Measurements from ENCODE around the gene LGALS4. TPM values are rescaled to one million over a fixed set of nuclear protein-coding genes. Genes with fewer than 3 reads are reported as not detected.
"Not testable (repeated sequence)": the region's sequence is repeated elsewhere in the genome, so short reads cannot be mapped to it uniquely, and the experiment has no call there.

LGALS4 gene
- total and polyA plus RNA-seq, 2 experiments from 2014 or later = 0.19 TPM; not detected in 1

- DNase-seq = no peak
- Histone ChIP-seq H3K79me2 (ENCODE audit: insufficient read depth) (no peaks in the 10 kb centered on the region), H3K9me3 (ENCODE audit: low read depth) (no peaks in the 10 kb centered on the region), H3F3A (ENCODE audit: insufficient read depth) (no peaks in the 10 kb centered on the region), H3K4me2 (ENCODE audit: unreplicated experiment) (no peak overlapping the region), H3K27ac (no peak overlapping the region), H3K36me3 (ENCODE audit: low read depth) (no peaks in the 10 kb centered on the region; the same call in 1 of the 2 replicates), H3K4me3 (no peak overlapping the region), H3K4me1 (ENCODE audit: insufficient read depth) (no peaks in the 10 kb centered on the region), H3K9ac (no peak overlapping the region), H4K20me1 (ENCODE audit: insufficient read depth) (no peaks in the 10 kb centered on the region), H3K9me2 (ENCODE audit: insufficient read depth) (no peaks in the 10 kb centered on the region), H3K27me3 (replicated peaks; ENCODE audit: insufficient read depth) (no peaks in the 10 kb centered on the region), H2AFZ (no peak overlapping the region)
- TF ChIP-seq EZH2phosphoT487 (IDR thresholded peaks at IDR 0.05; ENCODE audit: insufficient read depth, low read depth) (no peak), EZH2 (IDR thresholded peaks at IDR 0.05; ENCODE audit: insufficient read depth, poor library complexity, severe bottlenecking) (no peak)
- 85 to 93% methylated on average over 6 of the region's 6 CpGs for WGBS, 2 experiments (ENCODE audit: low coverage in 1 of 2, low lambda C conversion rate in 2 of 2, missing lambda C conversion rate in 2 of 2)
- in situ Hi-C loops (cut with MboI) = no loop called here
These were observed 578 bp upstream of the LGALS4 start for GRCh38 chr19:38813323-38813722.

GRCh38 chr19:38812009-38812840 lies 520 bp downstream of the LGALS4 start:
- Histone ChIP-seq H3K4me1 (ENCODE audit: insufficient read depth) (no peaks in the 10 kb centered on the region), H3K9me2 (ENCODE audit: insufficient read depth) (no peaks in the 10 kb centered on the region), H3K36me3 (ENCODE audit: low read depth) (no peaks in the 10 kb centered on the region; the same call in 1 of the 2 replicates), H3K79me2 (ENCODE audit: insufficient read depth) (no peaks in the 10 kb centered on the region), H4K20me1 (ENCODE audit: insufficient read depth) (no peaks in the 10 kb centered on the region), H3K9ac (no peak overlapping the region), H3K4me3 (no peak overlapping the region), H3K27ac (no peak overlapping the region), H3K9me3 (ENCODE audit: low read depth) (no peaks in the 10 kb centered on the region), H2AFZ (no peak overlapping the region), H3K27me3 (replicated peaks; ENCODE audit: insufficient read depth) (no peaks in the 10 kb centered on the region), H3F3A (ENCODE audit: insufficient read depth) (no peaks in the 10 kb centered on the region), H3K4me2 (ENCODE audit: unreplicated experiment) (no peak overlapping the region)
- no peak for DNase-seq
- TF ChIP-seq EZH2phosphoT487 (IDR thresholded peaks at IDR 0.05; ENCODE audit: insufficient read depth, low read depth) = no peak
- no peak for TF ChIP-seq EZH2 (IDR thresholded peaks at IDR 0.05; ENCODE audit: insufficient read depth, poor library complexity, severe bottlenecking)
- WGBS, 2 experiments (ENCODE audit: low coverage in 1 of 2, low lambda C conversion rate in 2 of 2, missing lambda C conversion rate in 2 of 2) = 80 to 81% methylated on average over 18 of the region's 18 CpGs
- in situ Hi-C loops (cut with MboI) = no loop called here

GRCh38 chr19:38809592-38810252 lies 3.0 kb downstream of the LGALS4 start:
- Histone ChIP-seq H3K27me3 (replicated peaks; ENCODE audit: insufficient read depth) (no peaks in the 10 kb centered on the region), H3K9me3 (ENCODE audit: low read depth) (no peaks in the 10 kb centered on the region), H3K4me1 (ENCODE audit: insufficient read depth) (no peaks in the 10 kb centered on the region), H3K4me3 (no peak overlapping the region), H2AFZ (no peak overlapping the region), H3K9me2 (ENCODE audit: insufficient read depth) (no peaks in the 10 kb centered on the region), H3K79me2 (ENCODE audit: insufficient read depth) (no peaks in the 10 kb centered on the region), H3K9ac (no peak overlapping the region), H3K27ac (no peak overlapping the region), H3K4me2 (ENCODE audit: unreplicated experiment) (no peak overlapping the region), H4K20me1 (ENCODE audit: insufficient read depth) (no peaks in the 10 kb centered on the region), H3F3A (ENCODE audit: insufficient read depth) (no peaks in the 10 kb centered on the region), H3K36me3 (ENCODE audit: low read depth) (no peaks in the 10 kb centered on the region)
- DNase-seq = no peak
- WGBS, 2 experiments (ENCODE audit: low coverage in 1 of 2, low lambda C conversion rate in 2 of 2, missing lambda C conversion rate in 2 of 2) = 87 to 89% methylated on average over 7 to 8 of the region's 8 CpGs
- in situ Hi-C loops (cut with MboI) = no loop called here
- no peak for TF ChIP-seq EZH2phosphoT487 (IDR thresholded peaks at IDR 0.05; ENCODE audit: insufficient read depth, low read depth)
- TF ChIP-seq EZH2 (IDR thresholded peaks at IDR 0.05; ENCODE audit: insufficient read depth, poor library complexity, severe bottlenecking) = no peak

GRCh38 chr19:38808741-38809140 lies 4.0 kb downstream of the LGALS4 start:
- no peaks in the 10 kb centered on the region for H3K4me1 ChIP-seq (ENCODE audit: insufficient read depth)
- H3K9ac ChIP-seq = no peak overlapping the region
- TF ChIP-seq EZH2 (IDR thresholded peaks at IDR 0.05; ENCODE audit: insufficient read depth, poor library complexity, severe bottlenecking) = no peak
- TF ChIP-seq EZH2phosphoT487 (IDR thresholded peaks at IDR 0.05; ENCODE audit: insufficient read depth, low read depth) = no peak
- no peak overlapping the region for H2AFZ ChIP-seq
- H3F3A ChIP-seq (ENCODE audit: insufficient read depth) = no peaks in the 10 kb centered on the region
- no peak for DNase-seq
- no peaks in the 10 kb centered on the region for H3K27me3 ChIP-seq (replicated peaks; ENCODE audit: insufficient read depth)
- H3K79me2 ChIP-seq (ENCODE audit: insufficient read depth) = no peaks in the 10 kb centered on the region
- H3K27ac ChIP-seq = no peak overlapping the region
- in situ Hi-C loops (cut with MboI) = no loop called here
- no peak overlapping the region for H3K4me2 ChIP-seq (ENCODE audit: unreplicated experiment)
- no peaks in the 10 kb centered on the region for H3K36me3 ChIP-seq (ENCODE audit: low read depth)
- WGBS, 2 experiments (ENCODE audit: low coverage in 1 of 2, low lambda C conversion rate in 2 of 2, missing lambda C conversion rate in 2 of 2) = 87 to 90% methylated on average over 15 to 17 of the region's 17 CpGs
- no peak overlapping the region for H3K4me3 ChIP-seq
- no peaks in the 10 kb centered on the region for H4K20me1 ChIP-seq (ENCODE audit: insufficient read depth)
- no peaks in the 10 kb centered on the region for H3K9me3 ChIP-seq (ENCODE audit: low read depth)
- no peaks in the 10 kb centered on the region for H3K9me2 ChIP-seq (ENCODE audit: insufficient read depth)

GRCh38 chr19:38807374-38808098 lies 5.2 kb downstream of the LGALS4 start:
- H3K4me2 ChIP-seq (ENCODE audit: unreplicated experiment); in situ Hi-C loops (cut with MboI); H3K27me3 ChIP-seq (replicated peaks; ENCODE audit: insufficient read depth); H4K20me1 ChIP-seq (ENCODE audit: insufficient read depth); H3K36me3 ChIP-seq (ENCODE audit: low read depth); H3K79me2 ChIP-seq (ENCODE audit: insufficient read depth); H3K4me1 ChIP-seq (ENCODE audit: insufficient read depth); H3K4me3 ChIP-seq; H3F3A ChIP-seq (ENCODE audit: insufficient read depth); H3K9me3 ChIP-seq (ENCODE audit: low read depth); H3K9ac ChIP-seq; H2AFZ ChIP-seq; H3K9me2 ChIP-seq (ENCODE audit: insufficient read depth); H3K27ac ChIP-seq; DNase-seq: not testable (repeated sequence)
- 86 to 87% methylated on average over 17 to 18 of the region's 18 CpGs for WGBS, 2 experiments (ENCODE audit: low coverage in 1 of 2, low lambda C conversion rate in 2 of 2, missing lambda C conversion rate in 2 of 2)
